ENCODE measurements around the gene BCS1L. TPM values are rescaled to one million over a fixed set of nuclear protein-coding genes. Genes with fewer than 3 reads are reported as not detected.

The BCS1L gene
- polyA plus RNA-seq, 1 of the 3 experiments (the other 2 are of a cell fraction): 47.5 TPM

- TF ChIP-seq USF1 (IDR thresholded peaks at IDR 0.05; ENCODE audit: borderline replicate concordance, low read depth): peak; percentile 81
Measured at GRCh38 chr2:218710687-218711549, 51.4 kb downstream of the BCS1L start, which contains the start of gene TTLL4 (continued).

GRCh38 chr2:218711550-218711929 is 52.1 kb downstream of the BCS1L start:
- Histone ChIP-seq H3K4me1 (ENCODE audit: control insufficient read depth in 1 of 2, insufficient read depth in 2 of 2, low read depth in 1 of 2, low read length in 1 of 2) (peaks cover 0 to 11% of the 10 kb centered on the region in 2 experiments; a peak in 1 of 4 replicates), H3K36me3 (replicated peaks in 1 of 2; ENCODE audit: control insufficient read depth in 1 of 2, insufficient read depth in 2 of 2, low read length in 1 of 2) (peaks cover 0 to 15% of the 10 kb centered on the region in 2 experiments), H3K4me2 (peak overlapping the region; percentile 78), H4K20me1 (ENCODE audit: insufficient read depth) (peaks cover 6% of the 10 kb centered on the region; the same call in 1 of the 2 replicates), H3K9me3 (no peaks in the 10 kb centered on the region), H3F3A (replicated peaks; ENCODE audit: insufficient read depth) (peaks cover 5% of the 10 kb centered on the region), H3K27ac (ENCODE audit: low read depth in 2 of 2, low read length in 1 of 2) (peak overlapping the region; percentile 74 to 79), H2AFZ (ENCODE audit: low read depth) (peak overlapping the region; percentile 88), H3K27me3 (ENCODE audit: insufficient read depth) (no peaks in the 10 kb centered on the region), H3K79me2 (ENCODE audit: insufficient read depth) (peaks cover 50% of the 10 kb centered on the region), H3K4me3 (ENCODE audit: low read depth in 2 of 2, low read length in 1 of 2) (peak overlapping the region; percentile 74 to 81), H3K9me2 (no peaks in the 10 kb centered on the region), H3K9ac (peak overlapping the region; percentile 79)
- POLR2A ChIA-PET: no interaction called here
- 3% methylated on average over 5 of the region's 5 CpGs for WGBS (ENCODE audit: low lambda C conversion rate)
- no peak for TF ChIP-seq POLR2AphosphoS5 (IDR thresholded peaks at IDR 0.05; ENCODE audit: low read depth, low read length)
- TF ChIP-seq FOXJ3 (CRISPR knock-in tag; IDR thresholded peaks at IDR 0.05): no peak
- TF ChIP-seq JUND (IDR thresholded peaks at IDR 0.05): no peak
- TF ChIP-seq RXRA (IDR thresholded peaks at IDR 0.05; ENCODE audit: borderline replicate concordance, low read depth): no peak
- no peak for TF ChIP-seq TEAD4 (IDR thresholded peaks at IDR 0.05; ENCODE audit: borderline replicate concordance, insufficient read depth)
- no peak for TF ChIP-seq GATA2 (CRISPR knock-in tag; IDR thresholded peaks at IDR 0.05)
- TF ChIP-seq MXI1 (IDR thresholded peaks at IDR 0.05; ENCODE audit: low read depth, low read length): no peak
- TF ChIP-seq SIN3A (IDR thresholded peaks at IDR 0.05; ENCODE audit: borderline replicate concordance, low read depth, low read length): no peak
- DNase-seq: peak; percentile 23
- CTCF ChIA-PET: interaction anchor here (0.7 to 2.6 kb wide), 18 partner anchors 9 to 428 kb away, joined by 3 to 31 read pairs (median 5); partner anchors contain the start of genes PRKAG3, RNF25 and STK36

Other genes starting within 250 kb of the BCS1L start
- gene VIL1, start 240.6 kb upstream of the BCS1L start, polyA plus RNA-seq (2012; rRNA removed): under 0.01 and 0.02 TPM in 2 replicates
- 0.95 and 1.4 TPM in 2 replicates for gene USP37, start 91.3 kb upstream of the BCS1L start, polyA plus RNA-seq (2012; rRNA removed)
- 36.8 and 40.8 TPM in 2 replicates for gene CNOT9, start 90.8 kb upstream of the BCS1L start, polyA plus RNA-seq (2012; rRNA removed)
- 8.5 and 11.0 TPM in 2 replicates for gene PLCD4, start 51.8 kb upstream of the BCS1L start, polyA plus RNA-seq (2012; rRNA removed)
- 5.7 and 8.1 TPM in 2 replicates for gene ZNF142, start 60 bp upstream of the BCS1L start, polyA plus RNA-seq (2012; rRNA removed)
- 72.2 and 90.6 TPM in 2 replicates for gene RNF25, start 12.3 kb downstream of the BCS1L start, polyA plus RNA-seq (2012; rRNA removed)
- 53.5 and 83.2 TPM in 2 replicates for gene STK36, start 12.4 kb downstream of the BCS1L start, polyA plus RNA-seq (2012; rRNA removed)
- 15.6 and 18.6 TPM in 2 replicates for gene TTLL4, start 51.2 kb downstream of the BCS1L start, polyA plus RNA-seq (2012; rRNA removed)
- 0.18 and 0.54 TPM in 2 replicates for gene CYP27A1, start 122.5 kb downstream of the BCS1L start, polyA plus RNA-seq (2012; rRNA removed)
- not detected in 2 replicates for gene PRKAG3, start 172.1 kb downstream of the BCS1L start, polyA plus RNA-seq (2012; rRNA removed)
- 0.06 and 0.08 TPM in 2 replicates for gene WNT6, start 200.1 kb downstream of the BCS1L start, polyA plus RNA-seq (2012; rRNA removed)
- gene WNT10A, start 221.2 kb downstream of the BCS1L start, polyA plus RNA-seq (2012; rRNA removed): 0.02 TPM in 1 of 2 replicates, not detected in the other